IPS-18a (cell line): Measurements from ENCODE around the gene CCDC34.

Experiments
- H3K27ac ChIP-seq: one replicate; pipeline ENCODE4 v1.5.1; 2013; ENCODE audit warnings: low read length
- H3K27me3 ChIP-seq: one replicate; pipeline ENCODE4 v1.6.1; 2013; ENCODE audit warnings: mild to moderate bottlenecking, low read length; ENCODE audit not compliant: control insufficient read depth, insufficient read depth
- H3K36me3 ChIP-seq: one replicate; pipeline ENCODE4 v1.6.1; 2013; ENCODE audit warnings: low read depth, low read length; ENCODE audit not compliant: control insufficient read depth
- H3K4me1 ChIP-seq: one replicate; pipeline ENCODE4 v1.6.1; 2013; ENCODE audit warnings: low read depth, low read length; ENCODE audit not compliant: control insufficient read depth
- H3K4me3 ChIP-seq: one replicate; pipeline ENCODE4 v1.5.1; 2013; ENCODE audit warnings: low read length
- H3K9ac ChIP-seq: one replicate; pipeline ENCODE4 v1.6.1; 2013; ENCODE audit warnings: mild to moderate bottlenecking, low read length, moderate library complexity
- H3K9me3 ChIP-seq: one replicate; pipeline ENCODE4 v1.6.1; 2013; ENCODE audit warnings: low read depth, low read length; ENCODE audit not compliant: control insufficient read depth

CCDC34 gene

GRCh38 chr11:27402450-27402849, 39.4 kb upstream of the CCDC34 start:
- H3K27me3 ChIP-seq, result no peaks in the 10 kb centered on the region
- H3K36me3 ChIP-seq, result no peaks in the 10 kb centered on the region
- peaks cover 9% of the 10 kb centered on the region for H3K4me1 ChIP-seq
- no peak overlapping the region for H3K9ac ChIP-seq
- no peak overlapping the region for H3K27ac ChIP-seq
- H3K4me3 ChIP-seq, result no peak overlapping the region
- H3K9me3 ChIP-seq, result no peaks in the 10 kb centered on the region

GRCh38 chr11:27401833-27402316, 38.9 kb upstream of the CCDC34 start:
- no peaks in the 10 kb centered on the region for H3K27me3 ChIP-seq
- H3K36me3 ChIP-seq, result no peaks in the 10 kb centered on the region
- peaks cover 9% of the 10 kb centered on the region for H3K4me1 ChIP-seq
- no peak overlapping the region for H3K9ac ChIP-seq
- no peak overlapping the region for H3K27ac ChIP-seq
- no peak overlapping the region for H3K4me3 ChIP-seq
- H3K9me3 ChIP-seq, result no peaks in the 10 kb centered on the region

- peaks cover 9% of the 10 kb centered on the region for H3K4me1 ChIP-seq
Measured at GRCh38 chr11:27401280-27401832, 38.3 kb upstream of the CCDC34 start.

GRCh38 chr11:27398400-27398770, 35.4 kb upstream of the CCDC34 start:
- peaks cover 18% of the 10 kb centered on the region for H3K4me1 ChIP-seq
- no peaks in the 10 kb centered on the region for H3K9me3 ChIP-seq
- no peaks in the 10 kb centered on the region for H3K27me3 ChIP-seq
- H3K9ac ChIP-seq, result no peak overlapping the region
- H3K27ac ChIP-seq, result no peak overlapping the region
- no peaks in the 10 kb centered on the region for H3K36me3 ChIP-seq
- H3K4me3 ChIP-seq, result no peak overlapping the region

More at GRCh38 chr11:27401280-27401832, 38.3 kb upstream of the CCDC34 start:
- Histone ChIP-seq H3K27ac (no peak overlapping the region), H3K36me3 (no peaks in the 10 kb centered on the region), H3K27me3 (no peaks in the 10 kb centered on the region), H3K4me3 (no peak overlapping the region), H3K9me3 (no peaks in the 10 kb centered on the region), H3K9ac (no peak overlapping the region)

GRCh38 chr11:27397624-27398399, 34.8 kb upstream of the CCDC34 start:
- Histone ChIP-seq H3K9ac (no peak overlapping the region), H3K4me3 (no peak overlapping the region), H3K36me3 (no peaks in the 10 kb centered on the region), H3K27ac (no peak overlapping the region), H3K9me3 (no peaks in the 10 kb centered on the region), H3K27me3 (no peaks in the 10 kb centered on the region), H3K4me1 (peaks cover 21% of the 10 kb centered on the region)

- Histone ChIP-seq H3K4me3 (no peak overlapping the region), H3K36me3 (peaks cover 7% of the 10 kb centered on the region), H3K27ac (no peak overlapping the region), H3K4me1 (peaks cover 34% of the 10 kb centered on the region), H3K9ac (no peak overlapping the region), H3K27me3 (no peaks in the 10 kb centered on the region), H3K9me3 (no peaks in the 10 kb centered on the region)
Measured at GRCh38 chr11:27396259-27396839, 33.3 kb upstream of the CCDC34 start.

GRCh38 chr11:27395556-27396258, 32.7 kb upstream of the CCDC34 start:
- Histone ChIP-seq H3K4me3 (no peak overlapping the region), H3K27ac (no peak overlapping the region), H3K27me3 (no peaks in the 10 kb centered on the region), H3K9me3 (no peaks in the 10 kb centered on the region), H3K9ac (no peak overlapping the region), H3K4me1 (peaks cover 40% of the 10 kb centered on the region), H3K36me3 (peaks cover 10% of the 10 kb centered on the region)

GRCh38 chr11:27394781-27395228, 31.8 kb upstream of the CCDC34 start:
- Histone ChIP-seq H3K36me3 (peaks cover 14% of the 10 kb centered on the region), H3K9me3 (no peaks in the 10 kb centered on the region), H3K4me3 (no peak overlapping the region), H3K27me3 (no peaks in the 10 kb centered on the region), H3K4me1 (peaks cover 49% of the 10 kb centered on the region), H3K9ac (no peak overlapping the region), H3K27ac (no peak overlapping the region)

GRCh38 chr11:27392278-27393114, 29.5 kb upstream of the CCDC34 start:
- H3K27ac ChIP-seq, result no peak overlapping the region
- no peaks in the 10 kb centered on the region for H3K27me3 ChIP-seq
- peaks cover 72% of the 10 kb centered on the region for H3K4me1 ChIP-seq
- H3K36me3 ChIP-seq, result peaks cover 14% of the 10 kb centered on the region
- no peaks in the 10 kb centered on the region for H3K9me3 ChIP-seq
- H3K9ac ChIP-seq, result no peak overlapping the region
- H3K4me3 ChIP-seq, result no peak overlapping the region

- Histone ChIP-seq H3K4me3 (no peak overlapping the region), H3K9ac (no peak overlapping the region), H3K4me1 (peaks cover 79% of the 10 kb centered on the region), H3K9me3 (no peaks in the 10 kb centered on the region), H3K36me3 (peaks cover 14% of the 10 kb centered on the region), H3K27ac (no peak overlapping the region), H3K27me3 (no peaks in the 10 kb centered on the region)
Measured at GRCh38 chr11:27391331-27392015, 28.5 kb upstream of the CCDC34 start.
